H9 (cell line): ENCODE results near the gene NUAK2. TPM values are rescaled to one million over a fixed set of nuclear protein-coding genes. Genes with fewer than 3 reads are reported as not detected.

Experiments
- DNase-seq: peaks from one replicate; pipeline ENCODE4 v3.0.0-alpha.2; 2017
- H2AFZ ChIP-seq: one replicate; pipeline ENCODE4 v1.6.1; 2013; ENCODE audit warnings: mild to moderate bottlenecking, low read length, control low read depth, moderate library complexity
- H2AK5ac ChIP-seq: 2 replicates; pipeline ENCODE4 v1.6.1; 2013; ENCODE audit warnings: low read length, control low read depth, mixed read lengths; ENCODE audit not compliant: insufficient read length
- H2BK120ac ChIP-seq: one replicate; pipeline ENCODE4 v1.6.1; 2013; ENCODE audit warnings: low read depth, mild to moderate bottlenecking, low read length, control low read depth, inconsistent platforms; ENCODE audit not compliant: poor library complexity, severe bottlenecking
- H2BK12ac ChIP-seq: 2 replicates; pipeline ENCODE4 v1.6.1; 2013; ENCODE audit warnings: low read length, control low read depth, mixed read lengths, low read depth; ENCODE audit not compliant: insufficient read length
- H2BK15ac ChIP-seq: 2 replicates; pipeline ENCODE4 v1.6.1; 2013; ENCODE audit warnings: low read depth, low read length, control low read depth
- H2BK20ac ChIP-seq: one replicate; pipeline ENCODE4 v1.6.1; 2013; ENCODE audit warnings: low read depth, mild to moderate bottlenecking, low read length, control low read depth, inconsistent platforms; ENCODE audit not compliant: poor library complexity, severe bottlenecking
- H2BK5ac ChIP-seq: 2 replicates; pipeline ENCODE4 v1.6.1; 2013; ENCODE audit warnings: low read length, control low read depth, mixed read lengths; ENCODE audit not compliant: insufficient read length
- H3K14ac ChIP-seq: 2 replicates; pipeline ENCODE4 v1.6.1; 2013; ENCODE audit warnings: low read length, control low read depth; ENCODE audit not compliant: insufficient read depth
- H3K18ac ChIP-seq: 2 replicates; pipeline ENCODE4 v1.6.1; 2013; ENCODE audit warnings: low read depth, mild to moderate bottlenecking, mixed read lengths, low read length, control low read depth; ENCODE audit not compliant: insufficient read length
- H3K23ac ChIP-seq: 2 replicates; pipeline ENCODE4 v1.6.1; 2013; ENCODE audit warnings: low read length, control low read depth, mixed read lengths, low read depth; ENCODE audit not compliant: insufficient read length
- H3K23me2 ChIP-seq: 2 replicates; pipeline ENCODE4 v1.6.1; 2013; ENCODE audit warnings: low read depth, mild to moderate bottlenecking, mixed read lengths, low read length, control low read depth; ENCODE audit not compliant: insufficient read length, poor library complexity, severe bottlenecking
- H3K27ac ChIP-seq: 2 replicates; pipeline ENCODE4 v1.5.1; 2013; ENCODE audit warnings: low read length, control low read depth, mixed read lengths, low read depth; ENCODE audit not compliant: insufficient read length
- H3K27me3 ChIP-seq: 2 replicates; pipeline ENCODE4 v1.6.1; 2013; ENCODE audit warnings: low read length, control low read depth, inconsistent platforms; ENCODE audit not compliant: insufficient read depth
- H3K4ac ChIP-seq: 2 replicates; pipeline ENCODE4 v1.6.1; 2013; ENCODE audit warnings: low read depth, mild to moderate bottlenecking, control low read depth, inconsistent platforms, low read length, moderate library complexity
- H3K4me1 ChIP-seq: 2 replicates; pipeline ENCODE4 v1.6.1; 2013; ENCODE audit warnings: low read length, control low read depth, inconsistent platforms; ENCODE audit not compliant: insufficient read depth
- H3K4me2 ChIP-seq: 2 replicates; pipeline ENCODE4 v1.6.1; 2013; ENCODE audit warnings: low read length, control low read depth, mixed read lengths; ENCODE audit not compliant: insufficient read length, insufficient read depth
- H3K56ac ChIP-seq: 2 replicates; pipeline ENCODE4 v1.6.1; 2013; ENCODE audit warnings: low read depth, mild to moderate bottlenecking, mixed read lengths, low read length, control low read depth; ENCODE audit not compliant: insufficient read length
- H3K79me1 ChIP-seq: 2 replicates; pipeline ENCODE4 v1.6.1; 2013; ENCODE audit warnings: low read depth, mild to moderate bottlenecking, moderate library complexity, low read length, control low read depth, inconsistent platforms; ENCODE audit not compliant: insufficient read depth, poor library complexity, severe bottlenecking
- H3K79me2 ChIP-seq: 2 replicates; pipeline ENCODE4 v1.6.1; 2013; ENCODE audit warnings: low read length, control low read depth, inconsistent platforms; ENCODE audit not compliant: insufficient read depth
- H3K9ac ChIP-seq: 2 replicates; pipeline ENCODE4 v1.6.1; 2013; ENCODE audit warnings: low read length, control low read depth, mixed read lengths; ENCODE audit not compliant: insufficient read length; ENCODE audit errors: extremely low read depth
- H3K9me3 ChIP-seq: one replicate; pipeline ENCODE4 v1.6.1; 2013; ENCODE audit warnings: low read depth, low read length, inconsistent platforms; ENCODE audit not compliant: control insufficient read depth
- H3T11ph ChIP-seq: one replicate; pipeline ENCODE4 v1.6.1; 2013; ENCODE audit warnings: mild to moderate bottlenecking, low read length, control low read depth, inconsistent platforms
- H4K20me1 ChIP-seq: one replicate; pipeline ENCODE4 v1.6.1; 2013; ENCODE audit not compliant: control insufficient read depth, insufficient read length, insufficient read depth
- H4K5ac ChIP-seq: 2 replicates; pipeline ENCODE4 v1.6.1; 2013; ENCODE audit warnings: low read depth, mild to moderate bottlenecking, mixed read lengths, low read length, control low read depth; ENCODE audit not compliant: insufficient read length
- H4K8ac ChIP-seq: replicated peaks from 2 replicates; pipeline ENCODE4 v1.6.1; 2013; ENCODE audit warnings: low read length, control low read depth, mixed read lengths, low read depth; ENCODE audit not compliant: insufficient read length
- H4K91ac ChIP-seq: 2 replicates; pipeline ENCODE4 v1.6.1; 2013; ENCODE audit warnings: low read depth, mild to moderate bottlenecking, moderate library complexity, mixed read lengths, low read length, control low read depth; ENCODE audit not compliant: insufficient read length
- H3K27ac Mint-ChIP-seq, 3 experiments: 2 replicates in 2 of 3; 3 replicates in 1 of 3; pipeline ENCODE4 v1.8.0; 2020 to 2021; ENCODE audit warnings: mixed read lengths in 3 of 3, mild to moderate bottlenecking in 1 of 3, moderate library complexity in 1 of 3
- H3K27me3 Mint-ChIP-seq: 2 replicates; pipeline ENCODE4 v1.8.0; 2021; ENCODE audit warnings: low read depth, mild to moderate bottlenecking, moderate library complexity, mixed read lengths
- H3K36me3 Mint-ChIP-seq, 3 experiments: 2 replicates in 2 of 3; 3 replicates in 1 of 3; pipeline ENCODE4 v1.8.0; 2020 to 2021; ENCODE audit warnings: low read depth in 3 of 3, mixed read lengths in 3 of 3; ENCODE audit not compliant: insufficient read depth in 1 of 3
- H3K4me1 Mint-ChIP-seq, 2 experiments: 2 replicates each; pipeline ENCODE4 v1.8.0; 2020; ENCODE audit warnings: mixed read lengths in 2 of 2
- H3K4me3 Mint-ChIP-seq, 2 experiments: 2 replicates in 1 of 2; 3 replicates in 1 of 2; pipeline ENCODE4 v1.8.0; 2020 to 2021; ENCODE audit warnings: mild to moderate bottlenecking in 2 of 2, mixed read lengths in 2 of 2, moderate library complexity in 1 of 2
- H3K9me3 Mint-ChIP-seq, 2 experiments: 2 replicates in 1 of 2; 3 replicates in 1 of 2; pipeline ENCODE4 v1.8.0; 2020; ENCODE audit warnings: mild to moderate bottlenecking in 2 of 2, mixed read lengths in 2 of 2, moderate library complexity in 1 of 2
- WGBS: extraction: QIAGEN DNeasy Blood & Tissue Kit; methylation state at CpG from one replicate; pipeline ENCODE4 v1.1.7; 2013; ENCODE audit warnings: missing lambda C conversion rate, low lambda C conversion rate, mixed read lengths; ENCODE audit not compliant: insufficient read length; ENCODE audit errors: extremely low coverage; 5-methylcytosine and 5-hydroxymethylcytosine counted together
- total RNA-seq: library from RNA; stranded (reverse); gene quantifications from 2 replicates; pipeline ENCODE4 v1.2.1, GENCODE V29; 2021
- TF ChIP-seq, protein P1 (sequence below): fragments of 200-600 bp; sonication (generic); conservative IDR thresholded peaks from 3 replicates; pipeline ENCODE4 v1.8.0; 2021; ENCODE audit warnings: antibody characterized with exemption, mild to moderate bottlenecking

Gene NUAK2
- total RNA-seq, 1 experiment from 2014 or later, result 15.4 TPM

DNA sequence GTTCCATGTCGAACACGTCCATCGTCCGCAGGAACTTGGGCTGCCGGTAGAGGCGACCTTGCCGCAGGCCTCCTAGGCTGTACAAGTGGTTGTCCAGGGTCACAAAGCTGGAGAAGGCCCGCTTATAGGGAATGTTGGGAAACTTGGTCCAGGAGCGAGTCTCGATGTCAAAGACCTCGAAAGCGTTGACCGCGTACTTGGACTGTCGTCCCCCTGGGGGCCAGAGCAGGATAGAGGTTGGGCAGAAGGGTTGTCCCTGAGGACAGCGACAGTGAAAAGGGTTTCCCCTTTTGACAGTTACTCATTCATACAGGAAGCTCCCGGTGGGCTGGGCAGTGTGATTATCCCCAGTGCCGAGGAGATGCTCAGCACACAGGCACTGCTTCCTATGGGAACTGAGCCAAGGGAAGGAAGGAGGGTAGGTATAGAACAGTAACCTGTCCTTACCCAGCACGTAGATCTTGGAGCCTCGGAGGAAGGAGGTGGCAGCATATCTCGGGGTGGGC is 17.7 kb upstream of the NUAK2 start:
- peaks cover 9% of the 10 kb centered on the region for H3K4me1 ChIP-seq
- no peak overlapping the region; a peak in 1 of 5 replicates for H3K4me3 Mint-ChIP-seq
- peaks cover 48% of the 10 kb centered on the region for H3K27me3 Mint-ChIP-seq
- no peak overlapping the region for H3K27ac Mint-ChIP-seq
- no peak overlapping the region for H3K4me2 ChIP-seq
- no peak overlapping the region; the same call in 1 of the 2 replicates for H3K14ac ChIP-seq
- H3T11ph ChIP-seq, result no peak overlapping the region
- no peak overlapping the region for H2BK20ac ChIP-seq
- H3K27me3 ChIP-seq, result peaks cover 12% of the 10 kb centered on the region; the same call in 1 of the 2 replicates
- no peak overlapping the region for H4K91ac ChIP-seq
- H3K56ac ChIP-seq, result no peak overlapping the region
- H4K5ac ChIP-seq, result no peak overlapping the region
- H3K36me3 Mint-ChIP-seq, result peaks cover 0 to 2% (median 0%) of the 10 kb centered on the region in 3 experiments; a peak in 1 of 7 replicates
- H3K79me1 ChIP-seq, result no peaks in the 10 kb centered on the region
- H4K20me1 ChIP-seq, result no peaks in the 10 kb centered on the region
- H3K4me1 Mint-ChIP-seq, result peaks cover 34 to 35% of the 10 kb centered on the region in 2 experiments
- H3K9me3 Mint-ChIP-seq, result no peaks in the 10 kb centered on the region
- no peak overlapping the region for H2AFZ ChIP-seq
- no peak overlapping the region for H3K27ac ChIP-seq
- no peak overlapping the region for H4K8ac ChIP-seq
- H2BK15ac ChIP-seq, result no peak overlapping the region
- no peaks in the 10 kb centered on the region for H3K79me2 ChIP-seq
- no peak overlapping the region for H3K9ac ChIP-seq
- no CpG with 5 or more reads among the region's 21 CpGs for WGBS
- TF ChIP-seq, protein P1, sequence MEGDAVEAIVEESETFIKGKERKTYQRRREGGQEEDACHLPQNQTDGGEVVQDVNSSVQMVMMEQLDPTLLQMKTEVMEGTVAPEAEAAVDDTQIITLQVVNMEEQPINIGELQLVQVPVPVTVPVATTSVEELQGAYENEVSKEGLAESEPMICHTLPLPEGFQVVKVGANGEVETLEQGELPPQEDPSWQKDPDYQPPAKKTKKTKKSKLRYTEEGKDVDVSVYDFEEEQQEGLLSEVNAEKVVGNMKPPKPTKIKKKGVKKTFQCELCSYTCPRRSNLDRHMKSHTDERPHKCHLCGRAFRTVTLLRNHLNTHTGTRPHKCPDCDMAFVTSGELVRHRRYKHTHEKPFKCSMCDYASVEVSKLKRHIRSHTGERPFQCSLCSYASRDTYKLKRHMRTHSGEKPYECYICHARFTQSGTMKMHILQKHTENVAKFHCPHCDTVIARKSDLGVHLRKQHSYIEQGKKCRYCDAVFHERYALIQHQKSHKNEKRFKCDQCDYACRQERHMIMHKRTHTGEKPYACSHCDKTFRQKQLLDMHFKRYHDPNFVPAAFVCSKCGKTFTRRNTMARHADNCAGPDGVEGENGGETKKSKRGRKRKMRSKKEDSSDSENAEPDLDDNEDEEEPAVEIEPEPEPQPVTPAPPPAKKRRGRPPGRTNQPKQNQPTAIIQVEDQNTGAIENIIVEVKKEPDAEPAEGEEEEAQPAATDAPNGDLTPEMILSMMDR, result no peak
- no peak overlapping the region for H2AK5ac ChIP-seq
- H3K18ac ChIP-seq, result no peak overlapping the region
- no peak overlapping the region for H2BK5ac ChIP-seq
- DNase-seq, result no peak
- H3K23ac ChIP-seq, result no peak overlapping the region
- H3K9me3 ChIP-seq, result no peaks in the 10 kb centered on the region
- no peak overlapping the region for H3K4ac ChIP-seq
- H3K23me2 ChIP-seq, result peaks cover 2% of the 10 kb centered on the region
- no peak overlapping the region for H2BK12ac ChIP-seq
- no peak overlapping the region for H2BK120ac ChIP-seq
